GM18505 (cell line): ENCODE measurements around the gene MIPOL1.
"Not testable (repeated sequence)": the region's sequence is repeated elsewhere in the genome, so short reads cannot be mapped to it uniquely, and the experiment has no call there.

Experiments used
- ATAC-seq: cut with Tn5 transposase; IDR thresholded peaks from one replicate; pipeline ENCODE4 v1.9.1; 2021; ENCODE audit not compliant: unreplicated experiment
- POLR2A ChIP-seq: IDR thresholded peaks from 4 replicates; pipeline ENCODE4 v1.6.1; 2011; ENCODE audit warnings: borderline replicate concordance; ENCODE audit not compliant: insufficient read depth, insufficient read length; ENCODE audit errors: extremely low read depth

MIPOL1 gene

GRCh38 chr14:37257501-37258070 is 59.8 kb downstream of the MIPOL1 start:
- no peak for TF ChIP-seq POLR2A
- no peak for ATAC-seq

GRCh38 chr14:37262649-37263048 is 64.9 kb downstream of the MIPOL1 start:
- no peak for ATAC-seq
- TF ChIP-seq POLR2A, result no peak

GRCh38 chr14:37263656-37264236 is 66.0 kb downstream of the MIPOL1 start:
- ATAC-seq, result no peak
- no peak for TF ChIP-seq POLR2A

GRCh38 chr14:37268788-37269187 is 71.1 kb downstream of the MIPOL1 start:
- no peak for ATAC-seq
- no peak for TF ChIP-seq POLR2A

GRCh38 chr14:37270629-37271028 is 72.9 kb downstream of the MIPOL1 start:
- no peak for TF ChIP-seq POLR2A
- ATAC-seq, result no peak

- ATAC-seq, result no peak
- no peak for TF ChIP-seq POLR2A
Measured at GRCh38 chr14:37272569-37272968, 74.8 kb downstream of the MIPOL1 start.

GRCh38 chr14:37274652-37275051 is 76.9 kb downstream of the MIPOL1 start:
- no peak for TF ChIP-seq POLR2A
- no peak for ATAC-seq

GRCh38 chr14:37275963-37276362 is 78.2 kb downstream of the MIPOL1 start:
- no peak for TF ChIP-seq POLR2A
- no peak for ATAC-seq

GRCh38 chr14:37278636-37279538 is 81.2 kb downstream of the MIPOL1 start:
- TF ChIP-seq POLR2A, result no peak

GRCh38 chr14:37279818-37280217 is 82.1 kb downstream of the MIPOL1 start:
- TF ChIP-seq POLR2A, result no peak
- no peak for ATAC-seq

More at GRCh38 chr14:37278636-37279538, 81.2 kb downstream of the MIPOL1 start:
- ATAC-seq, result no peak

- TF ChIP-seq POLR2A, result no peak
- no peak for ATAC-seq
Measured at GRCh38 chr14:37284760-37285159, 87.0 kb downstream of the MIPOL1 start.

- no peak for TF ChIP-seq POLR2A
- no peak for ATAC-seq
Measured at GRCh38 chr14:37285220-37285619, 87.5 kb downstream of the MIPOL1 start.

GRCh38 chr14:37289688-37290087 is 92.0 kb downstream of the MIPOL1 start:
- no peak for TF ChIP-seq POLR2A
- ATAC-seq, result no peak

GRCh38 chr14:37295262-37295661 is 97.5 kb downstream of the MIPOL1 start:
- ATAC-seq, result not testable (repeated sequence)
